Lower leg skin (tissue), 3 donors: Measurements from ENCODE around the gene PTPA.

ENCODE experiments used
- POLR2A ChIP-seq, 2 donors: fragments of 450-650 bp; IDR thresholded peaks; one replicate each; pipeline ENCODE4 v1.6.1; 2016 to 2017; ENCODE audit warnings: antibody characterized with exemption in 2 of 2, mild to moderate bottlenecking in 1 of 2, moderate library complexity in 1 of 2
- TF ChIP-seq, protein P1 (sequence below), 3 donors: fragments of 450-650 bp; IDR thresholded peaks; one replicate each; pipeline ENCODE4 v1.5.1; 2016; ENCODE audit warnings: antibody characterized with exemption in 3 of 3, mild to moderate bottlenecking in 3 of 3, moderate library complexity in 2 of 3

DNA sequence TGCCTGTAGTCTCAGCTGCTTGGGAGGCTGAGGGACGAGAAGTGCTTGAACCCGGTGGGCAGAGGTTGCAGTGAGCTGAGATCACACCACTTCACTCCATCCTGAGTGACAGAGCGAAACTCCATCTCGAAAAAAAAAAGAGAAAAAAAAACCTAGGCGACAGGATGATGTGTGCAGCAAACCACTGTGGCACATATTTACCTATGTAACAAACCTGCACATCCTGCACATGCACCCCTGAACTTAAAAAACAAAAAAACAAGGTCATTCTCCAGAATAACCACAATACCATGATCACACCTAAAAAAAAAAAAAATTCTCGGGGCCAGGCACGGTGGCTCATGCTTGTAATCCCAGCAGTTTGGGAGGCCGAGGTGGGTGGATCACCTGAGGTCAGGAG lies 37.8 kb upstream of the PTPA start:
- TF ChIP-seq, protein P1, sequence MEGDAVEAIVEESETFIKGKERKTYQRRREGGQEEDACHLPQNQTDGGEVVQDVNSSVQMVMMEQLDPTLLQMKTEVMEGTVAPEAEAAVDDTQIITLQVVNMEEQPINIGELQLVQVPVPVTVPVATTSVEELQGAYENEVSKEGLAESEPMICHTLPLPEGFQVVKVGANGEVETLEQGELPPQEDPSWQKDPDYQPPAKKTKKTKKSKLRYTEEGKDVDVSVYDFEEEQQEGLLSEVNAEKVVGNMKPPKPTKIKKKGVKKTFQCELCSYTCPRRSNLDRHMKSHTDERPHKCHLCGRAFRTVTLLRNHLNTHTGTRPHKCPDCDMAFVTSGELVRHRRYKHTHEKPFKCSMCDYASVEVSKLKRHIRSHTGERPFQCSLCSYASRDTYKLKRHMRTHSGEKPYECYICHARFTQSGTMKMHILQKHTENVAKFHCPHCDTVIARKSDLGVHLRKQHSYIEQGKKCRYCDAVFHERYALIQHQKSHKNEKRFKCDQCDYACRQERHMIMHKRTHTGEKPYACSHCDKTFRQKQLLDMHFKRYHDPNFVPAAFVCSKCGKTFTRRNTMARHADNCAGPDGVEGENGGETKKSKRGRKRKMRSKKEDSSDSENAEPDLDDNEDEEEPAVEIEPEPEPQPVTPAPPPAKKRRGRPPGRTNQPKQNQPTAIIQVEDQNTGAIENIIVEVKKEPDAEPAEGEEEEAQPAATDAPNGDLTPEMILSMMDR (IDR thresholded peaks at IDR 0.05): no peak
- no peak for TF ChIP-seq POLR2A (IDR thresholded peaks at IDR 0.05)
